GM23338 (cell line): Measurements from ENCODE around the gene DGKD. TPM values are rescaled to one million over a fixed set of nuclear protein-coding genes. Genes with fewer than 3 reads are reported as not detected.

ENCODE experiments used
- ATAC-seq: fragments of 200-7000 bp; cut with Tn5 transposase; 3 replicates; pipeline ENCODE4 v1.9.1; 2020
- DNase-seq: peaks from one replicate; pipeline ENCODE4 v3.0.0-alpha.2; 2015; ENCODE audit warnings: low spot score
- H2AFZ ChIP-seq: fragments of 200-600 bp; sonication (generic); 2 replicates; pipeline ENCODE4 v1.8.0; 2016; ENCODE audit warnings: antibody characterized with exemption, mild to moderate bottlenecking, moderate library complexity
- H3F3A ChIP-seq: fragments of 200-600 bp; sonication (generic); replicated peaks from 2 replicates; pipeline ENCODE4 v1.8.0; 2017; ENCODE audit warnings: antibody characterized with exemption, mixed run types, low read depth
- H3K27ac ChIP-seq: fragments of 200-600 bp; sonication (generic); 2 replicates; pipeline ENCODE4 v1.6.1; 2016; ENCODE audit warnings: low read depth
- H3K27me3 ChIP-seq: fragments of 200-600 bp; sonication (generic); 2 replicates; pipeline ENCODE4 v1.8.0; 2016; ENCODE audit warnings: mild to moderate bottlenecking, mixed run types, moderate library complexity; ENCODE audit not compliant: insufficient read depth
- H3K36me3 ChIP-seq: fragments of 200-600 bp; sonication (generic); 2 replicates; pipeline ENCODE4 v1.8.0; 2016; ENCODE audit warnings: mild to moderate bottlenecking; ENCODE audit not compliant: insufficient read depth
- H3K4me1 ChIP-seq: fragments of 200-600 bp; sonication (generic); 2 replicates; pipeline ENCODE4 v1.8.0; 2016; ENCODE audit warnings: mild to moderate bottlenecking, moderate library complexity; ENCODE audit not compliant: insufficient read depth
- H3K4me2 ChIP-seq: fragments of 200-600 bp; sonication (generic); 2 replicates; pipeline ENCODE4 v1.7.1; 2017; ENCODE audit warnings: mixed run types
- H3K4me3 ChIP-seq: fragments of 200-600 bp; sonication (generic); 2 replicates; pipeline ENCODE4 v1.6.1; 2016; ENCODE audit warnings: mixed run types
- H3K79me2 ChIP-seq: fragments of 200-600 bp; sonication (generic); replicated peaks from 2 replicates; pipeline ENCODE4 v1.8.0; 2017; ENCODE audit warnings: mild to moderate bottlenecking; ENCODE audit not compliant: insufficient read depth
- H3K9me2 ChIP-seq: fragments of 200-600 bp; sonication (generic); 2 replicates; pipeline ENCODE4 v1.8.0; 2017; ENCODE audit not compliant: insufficient read depth
- H4K20me1 ChIP-seq: fragments of 200-600 bp; sonication (generic); replicated peaks from 2 replicates; pipeline ENCODE4 v1.8.0; 2017; ENCODE audit warnings: mild to moderate bottlenecking; ENCODE audit not compliant: insufficient read depth
- H3K27ac Mint-ChIP-seq: 2 replicates; pipeline ENCODE4 v1.8.0; 2020; ENCODE audit warnings: inconsistent platforms, mild to moderate bottlenecking, moderate library complexity, mixed read lengths
- H3K27me3 Mint-ChIP-seq: 3 replicates; pipeline ENCODE4 v1.8.0; 2022; ENCODE audit warnings: low read depth, mild to moderate bottlenecking, moderate library complexity, mixed read lengths, inconsistent platforms; ENCODE audit not compliant: insufficient read depth, poor library complexity
- H3K36me3 Mint-ChIP-seq: 3 replicates; pipeline ENCODE4 v1.8.0; 2021; ENCODE audit warnings: low read depth, mild to moderate bottlenecking, inconsistent platforms, moderate library complexity, mixed read lengths
- H3K4me1 Mint-ChIP-seq: 3 replicates; pipeline ENCODE4 v1.8.0; 2020; ENCODE audit warnings: mild to moderate bottlenecking, inconsistent platforms, mixed read lengths
- H3K4me3 Mint-ChIP-seq: 3 replicates; pipeline ENCODE4 v1.8.0; 2021; ENCODE audit warnings: moderate library complexity, mild to moderate bottlenecking, inconsistent platforms, mixed read lengths
- H3K9me3 Mint-ChIP-seq: 3 replicates; pipeline ENCODE4 v1.8.0; 2020; ENCODE audit warnings: moderate library complexity, mild to moderate bottlenecking, inconsistent platforms, mixed read lengths
- POLR2AphosphoS5 ChIP-seq: IDR thresholded peaks from 2 replicates; pipeline ENCODE4 v1.6.1; 2016; ENCODE audit warnings: antibody characterized with exemption, low read depth
- polyA plus RNA-seq: library from polyadenylated mRNA; unstranded; fragments of >200 nt; fragmentation: Nextera tagmentation; extraction: Ambion mirVana; gene quantifications from 2 replicates; pipeline ENCODE4 v1.2.1, GENCODE V29; 2016
- total RNA-seq: library from RNA; depleted of rRNA; stranded (reverse); fragments of >200 nt; shearing (Covaris generic); gene quantifications from 2 replicates; pipeline ENCODE4 v1.2.3, GENCODE V29; 2014
- TF ChIP-seq, protein P1 (sequence below): fragments of 250-450 bp; sonication (Bioruptor Pico); IDR thresholded peaks from 2 replicates; pipeline ENCODE4 v1.5.0; 2020; ENCODE audit warnings: mild to moderate bottlenecking, moderate library complexity
- TF ChIP-seq, protein P2 (sequence below), 2 experiments: fragments of 200-600 bp in 1 of 2; sonication (generic) in 1 of 2; conservative IDR thresholded peaks; 2 replicates each; pipeline versions ENCODE4 v1.5.1 to v1.6.1; 2016 to 2017; ENCODE audit warnings: antibody characterized with exemption in 2 of 2, low read depth in 2 of 2, mild to moderate bottlenecking in 2 of 2, moderate library complexity in 1 of 2

Gene DGKD
- total and polyA plus RNA-seq, 2 experiments from 2014 or later = 11.1 to 23.4 TPM

DNA sequence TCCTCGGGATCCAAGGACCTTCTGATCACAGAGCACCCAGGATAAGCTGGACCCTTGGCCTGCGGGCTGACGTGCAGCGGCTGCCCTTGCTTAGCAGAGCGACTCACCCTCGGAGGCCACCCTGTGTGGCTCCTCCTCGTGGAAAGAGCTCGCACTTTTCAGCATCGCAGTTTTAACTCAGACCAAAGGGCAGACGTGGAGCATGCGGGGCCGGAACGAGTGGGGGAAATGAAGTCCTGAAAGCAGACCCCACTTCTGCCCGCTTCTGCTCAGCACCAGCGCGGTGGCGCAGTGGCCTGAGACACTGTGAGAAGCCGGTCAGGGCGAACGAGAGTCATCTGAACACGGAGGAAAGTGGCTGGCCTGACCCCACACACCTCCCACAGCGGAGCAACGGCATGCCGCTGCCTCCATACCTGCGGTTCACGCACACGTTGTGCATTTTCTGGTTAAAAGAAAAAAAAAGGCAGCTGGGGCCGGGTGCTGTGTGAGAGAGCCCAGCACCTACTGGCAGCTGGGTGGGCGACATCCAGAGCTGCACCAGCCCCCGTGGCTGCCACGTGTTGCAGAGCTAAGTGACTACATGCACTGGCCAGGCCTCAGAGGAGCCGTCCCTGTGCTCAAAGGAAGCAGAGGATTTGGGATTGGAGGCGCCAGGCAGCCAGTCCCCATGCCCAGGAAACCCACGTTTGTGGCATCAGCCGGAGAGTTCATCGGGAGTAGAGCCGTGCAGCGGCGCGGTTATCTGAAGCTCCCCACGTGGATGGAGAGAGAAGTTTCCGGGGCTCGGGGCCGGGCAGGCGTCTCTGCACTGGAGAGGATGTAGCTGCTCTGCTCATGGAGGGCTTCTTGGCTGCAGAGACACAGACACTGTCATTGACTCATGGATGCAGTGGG is 122.6 kb downstream of the DGKD start (continued):
- TF ChIP-seq, protein P1, sequence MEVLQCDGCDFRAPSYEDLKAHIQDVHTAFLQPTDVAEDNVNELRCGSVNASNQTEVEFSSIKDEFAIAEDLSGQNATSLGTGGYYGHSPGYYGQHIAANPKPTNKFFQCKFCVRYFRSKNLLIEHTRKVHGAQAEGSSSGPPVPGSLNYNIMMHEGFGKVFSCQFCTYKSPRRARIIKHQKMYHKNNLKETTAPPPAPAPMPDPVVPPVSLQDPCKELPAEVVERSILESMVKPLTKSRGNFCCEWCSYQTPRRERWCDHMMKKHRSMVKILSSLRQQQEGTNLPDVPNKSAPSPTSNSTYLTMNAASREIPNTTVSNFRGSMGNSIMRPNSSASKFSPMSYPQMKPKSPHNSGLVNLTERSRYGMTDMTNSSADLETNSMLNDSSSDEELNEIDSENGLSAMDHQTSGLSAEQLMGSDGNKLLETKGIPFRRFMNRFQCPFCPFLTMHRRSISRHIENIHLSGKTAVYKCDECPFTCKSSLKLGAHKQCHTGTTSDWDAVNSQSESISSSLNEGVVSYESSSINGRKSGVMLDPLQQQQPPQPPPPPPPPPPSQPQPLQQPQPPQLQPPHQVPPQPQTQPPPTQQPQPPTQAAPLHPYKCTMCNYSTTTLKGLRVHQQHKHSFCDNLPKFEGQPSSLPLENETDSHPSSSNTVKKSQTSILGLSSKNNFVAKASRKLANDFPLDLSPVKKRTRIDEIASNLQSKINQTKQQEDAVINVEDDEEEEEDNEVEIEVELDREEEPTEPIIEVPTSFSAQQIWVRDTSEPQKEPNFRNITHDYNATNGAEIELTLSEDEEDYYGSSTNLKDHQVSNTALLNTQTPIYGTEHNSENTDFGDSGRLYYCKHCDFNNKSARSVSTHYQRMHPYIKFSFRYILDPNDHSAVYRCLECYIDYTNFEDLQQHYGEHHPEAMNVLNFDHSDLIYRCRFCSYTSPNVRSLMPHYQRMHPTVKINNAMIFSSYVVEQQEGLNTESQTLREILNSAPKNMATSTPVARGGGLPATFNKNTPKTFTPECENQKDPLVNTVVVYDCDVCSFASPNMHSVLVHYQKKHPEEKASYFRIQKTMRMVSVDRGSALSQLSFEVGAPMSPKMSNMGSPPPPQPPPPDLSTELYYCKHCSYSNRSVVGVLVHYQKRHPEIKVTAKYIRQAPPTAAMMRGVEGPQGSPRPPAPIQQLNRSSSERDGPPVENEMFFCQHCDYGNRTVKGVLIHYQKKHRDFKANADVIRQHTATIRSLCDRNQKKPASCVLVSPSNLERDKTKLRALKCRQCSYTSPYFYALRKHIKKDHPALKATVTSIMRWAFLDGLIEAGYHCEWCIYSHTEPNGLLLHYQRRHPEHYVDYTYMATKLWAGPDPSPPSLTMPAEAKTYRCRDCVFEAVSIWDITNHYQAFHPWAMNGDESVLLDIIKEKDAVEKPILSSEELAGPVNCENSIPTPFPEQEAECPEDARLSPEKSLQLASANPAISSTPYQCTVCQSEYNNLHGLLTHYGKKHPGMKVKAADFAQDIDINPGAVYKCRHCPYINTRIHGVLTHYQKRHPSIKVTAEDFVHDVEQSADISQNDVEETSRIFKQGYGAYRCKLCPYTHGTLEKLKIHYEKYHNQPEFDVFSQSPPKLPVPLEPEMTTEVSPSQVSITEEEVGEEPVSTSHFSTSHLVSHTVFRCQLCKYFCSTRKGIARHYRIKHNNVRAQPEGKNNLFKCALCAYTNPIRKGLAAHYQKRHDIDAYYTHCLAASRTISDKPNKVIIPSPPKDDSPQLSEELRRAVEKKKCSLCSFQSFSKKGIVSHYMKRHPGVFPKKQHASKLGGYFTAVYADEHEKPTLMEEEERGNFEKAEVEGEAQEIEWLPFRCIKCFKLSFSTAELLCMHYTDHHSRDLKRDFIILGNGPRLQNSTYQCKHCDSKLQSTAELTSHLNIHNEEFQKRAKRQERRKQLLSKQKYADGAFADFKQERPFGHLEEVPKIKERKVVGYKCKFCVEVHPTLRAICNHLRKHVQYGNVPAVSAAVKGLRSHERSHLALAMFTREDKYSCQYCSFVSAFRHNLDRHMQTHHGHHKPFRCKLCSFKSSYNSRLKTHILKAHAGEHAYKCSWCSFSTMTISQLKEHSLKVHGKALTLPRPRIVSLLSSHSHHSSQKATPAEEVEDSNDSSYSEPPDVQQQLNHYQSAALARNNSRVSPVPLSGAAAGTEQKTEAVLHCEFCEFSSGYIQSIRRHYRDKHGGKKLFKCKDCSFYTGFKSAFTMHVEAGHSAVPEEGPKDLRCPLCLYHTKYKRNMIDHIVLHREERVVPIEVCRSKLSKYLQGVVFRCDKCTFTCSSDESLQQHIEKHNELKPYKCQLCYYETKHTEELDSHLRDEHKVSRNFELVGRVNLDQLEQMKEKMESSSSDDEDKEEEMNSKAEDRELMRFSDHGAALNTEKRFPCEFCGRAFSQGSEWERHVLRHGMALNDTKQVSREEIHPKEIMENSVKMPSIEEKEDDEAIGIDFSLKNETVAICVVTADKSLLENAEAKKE (CRISPR knock-in tag) = no peak
- TF ChIP-seq POLR2AphosphoS5 = no peak

DNA sequence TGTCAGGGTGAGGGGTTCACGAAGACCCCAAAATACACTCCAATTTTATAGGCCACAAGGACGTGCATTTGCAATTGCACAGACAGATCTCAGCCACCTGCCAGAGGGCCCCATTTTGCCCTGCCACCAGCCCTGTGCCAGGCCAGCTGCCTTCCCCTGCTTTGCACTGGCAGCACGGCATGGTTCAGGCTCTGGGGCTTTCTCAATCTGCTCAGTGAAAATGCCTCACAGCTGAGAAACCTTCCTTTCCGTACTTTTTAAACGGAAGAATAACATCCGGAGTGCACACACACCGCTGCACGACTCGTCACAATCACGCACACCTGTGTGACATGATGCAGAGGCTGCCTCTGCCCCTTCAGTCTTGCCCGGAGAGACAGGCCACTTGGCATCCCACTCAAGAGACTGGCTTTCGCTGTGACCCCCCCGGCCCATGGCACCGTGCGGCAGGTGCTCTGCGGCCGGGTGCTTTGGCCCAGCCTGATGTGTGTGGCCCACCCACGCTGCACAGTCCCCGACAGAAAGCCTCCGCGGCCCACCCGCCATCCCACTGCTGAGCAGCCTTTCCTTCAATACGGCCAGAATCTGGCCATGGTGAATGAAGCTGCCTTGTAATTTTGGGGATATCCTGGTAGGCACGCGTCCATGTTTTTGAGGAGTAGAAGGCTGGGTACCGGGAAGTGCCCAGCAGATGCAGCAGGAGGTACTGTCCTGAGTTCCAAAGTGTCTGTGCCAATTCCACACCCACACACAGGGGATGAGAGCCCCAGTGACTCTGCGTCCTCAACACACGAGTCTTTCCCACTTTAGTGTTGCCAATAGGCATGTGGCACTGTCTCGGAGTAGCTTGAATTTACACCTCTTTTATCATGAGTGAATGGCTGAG is 123.5 kb downstream of the DGKD start:
- Histone ChIP-seq H3K27me3 (no peaks in the 10 kb centered on the region), H3K36me3 (peaks cover 1% of the 10 kb centered on the region; the same call in 1 of the 2 replicates), H3F3A (no peaks in the 10 kb centered on the region), H3K4me3 (no peak overlapping the region), H3K4me2 (no peak overlapping the region), H2AFZ (no peak overlapping the region), H3K27ac (no peak overlapping the region), H3K79me2 (no peaks in the 10 kb centered on the region), H3K9me2 (no peaks in the 10 kb centered on the region), H4K20me1 (no peaks in the 10 kb centered on the region), H3K4me1 (no peaks in the 10 kb centered on the region)
- no peak for DNase-seq
- peaks cover 19% of the 10 kb centered on the region for H3K36me3 Mint-ChIP-seq
- peaks cover 9% of the 10 kb centered on the region for H3K9me3 Mint-ChIP-seq
- no peak overlapping the region for H3K4me3 Mint-ChIP-seq
- H3K27me3 Mint-ChIP-seq = peaks cover 5% of the 10 kb centered on the region
- ATAC-seq = no peak
- TF ChIP-seq, protein P2, sequence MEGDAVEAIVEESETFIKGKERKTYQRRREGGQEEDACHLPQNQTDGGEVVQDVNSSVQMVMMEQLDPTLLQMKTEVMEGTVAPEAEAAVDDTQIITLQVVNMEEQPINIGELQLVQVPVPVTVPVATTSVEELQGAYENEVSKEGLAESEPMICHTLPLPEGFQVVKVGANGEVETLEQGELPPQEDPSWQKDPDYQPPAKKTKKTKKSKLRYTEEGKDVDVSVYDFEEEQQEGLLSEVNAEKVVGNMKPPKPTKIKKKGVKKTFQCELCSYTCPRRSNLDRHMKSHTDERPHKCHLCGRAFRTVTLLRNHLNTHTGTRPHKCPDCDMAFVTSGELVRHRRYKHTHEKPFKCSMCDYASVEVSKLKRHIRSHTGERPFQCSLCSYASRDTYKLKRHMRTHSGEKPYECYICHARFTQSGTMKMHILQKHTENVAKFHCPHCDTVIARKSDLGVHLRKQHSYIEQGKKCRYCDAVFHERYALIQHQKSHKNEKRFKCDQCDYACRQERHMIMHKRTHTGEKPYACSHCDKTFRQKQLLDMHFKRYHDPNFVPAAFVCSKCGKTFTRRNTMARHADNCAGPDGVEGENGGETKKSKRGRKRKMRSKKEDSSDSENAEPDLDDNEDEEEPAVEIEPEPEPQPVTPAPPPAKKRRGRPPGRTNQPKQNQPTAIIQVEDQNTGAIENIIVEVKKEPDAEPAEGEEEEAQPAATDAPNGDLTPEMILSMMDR (conservative IDR thresholded peaks at IDR 0.05; ENCODE audit: low read depth in 2 of 2) = no peak
- H3K4me1 Mint-ChIP-seq = no peaks in the 10 kb centered on the region
- no peak overlapping the region for H3K27ac Mint-ChIP-seq
